HG02759 (cell line): ENCODE results near the gene AFAP1.
A peak's percentile ranks its signal among the peaks of the same experiment; 100 is the strongest.

Experiments used
- ATAC-seq: cut with Tn5 transposase; IDR thresholded peaks from one replicate; pipeline ENCODE4 v1.9.1; 2021; ENCODE audit warnings: mild to moderate bottlenecking, moderate library complexity; ENCODE audit not compliant: unreplicated experiment

The AFAP1 gene

DNA sequence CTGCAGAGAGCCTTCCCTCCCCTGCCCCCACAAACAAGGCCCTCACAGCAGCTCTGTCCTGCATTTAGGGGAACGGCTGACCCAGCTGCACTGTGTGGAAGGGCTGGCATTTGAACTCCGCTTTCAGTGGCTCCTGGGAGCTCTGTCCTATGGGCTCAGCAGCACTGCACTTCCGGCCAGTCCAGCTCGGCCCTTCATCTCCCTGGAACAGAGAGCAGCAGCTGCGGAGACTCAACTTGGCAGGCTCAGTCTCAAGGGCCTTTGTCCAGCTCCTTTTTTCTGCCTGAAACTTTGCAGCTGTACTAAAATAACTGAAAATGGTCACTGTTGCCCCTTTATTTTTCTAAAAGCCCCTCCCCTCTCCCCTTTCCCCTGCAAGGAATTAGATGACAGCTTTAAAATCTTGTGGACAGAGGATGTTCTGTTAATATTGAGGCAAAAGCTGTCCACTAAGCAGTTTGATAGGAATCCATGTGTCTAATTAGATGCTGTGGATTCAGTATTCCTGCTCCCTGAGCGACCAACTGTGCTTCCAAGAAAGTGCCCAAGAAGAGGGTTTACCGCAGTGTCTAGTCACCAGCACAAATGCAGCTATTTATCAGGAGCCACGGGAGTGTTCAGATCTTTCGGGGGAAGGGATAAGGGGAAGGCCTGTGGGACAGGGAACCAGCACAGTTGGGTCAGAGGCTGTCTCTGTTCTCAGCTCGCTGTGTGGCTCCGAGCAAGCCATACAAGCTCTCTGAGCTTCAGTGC, 133.1 kb downstream of the AFAP1 start:
- no peak for ATAC-seq

DNA sequence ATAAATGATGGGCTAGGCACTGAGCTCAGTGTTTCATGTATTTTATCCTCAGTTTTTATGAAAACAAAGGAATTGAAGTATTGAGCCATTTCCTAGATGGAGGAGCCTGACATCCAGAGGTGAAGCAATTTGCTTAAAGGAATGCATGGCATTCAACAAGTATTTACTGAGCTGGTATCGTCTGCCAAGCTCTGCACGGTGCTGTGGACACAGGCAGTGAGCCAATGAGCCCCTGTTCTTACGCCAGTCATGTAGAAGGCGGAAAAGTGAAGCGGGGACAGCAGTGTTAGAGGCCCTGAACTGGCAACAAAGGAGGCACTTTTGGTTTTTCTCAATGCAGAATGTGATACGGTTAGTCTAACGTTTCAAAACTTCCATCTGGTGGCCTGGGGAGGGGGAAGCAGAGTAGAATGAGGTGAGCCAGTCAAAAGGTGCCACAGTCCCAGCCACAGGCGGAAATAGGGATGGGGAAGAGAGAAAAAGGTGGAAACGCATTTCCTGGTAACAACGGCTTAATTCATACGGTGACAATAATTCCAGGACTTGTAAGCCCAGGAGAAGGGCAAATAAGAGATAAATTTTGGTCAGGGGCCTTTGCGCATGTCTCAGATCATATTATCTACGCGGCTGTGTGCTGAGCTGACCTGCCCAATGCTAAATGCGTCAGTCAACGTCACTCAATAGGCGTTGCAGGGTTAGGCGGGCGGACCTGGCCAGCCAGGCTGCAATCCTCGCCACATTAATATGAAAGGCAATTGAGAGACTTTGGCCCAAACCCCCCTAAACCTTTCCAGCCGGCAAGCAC, 133.9 kb downstream of the AFAP1 start:
- no peak for ATAC-seq

DNA sequence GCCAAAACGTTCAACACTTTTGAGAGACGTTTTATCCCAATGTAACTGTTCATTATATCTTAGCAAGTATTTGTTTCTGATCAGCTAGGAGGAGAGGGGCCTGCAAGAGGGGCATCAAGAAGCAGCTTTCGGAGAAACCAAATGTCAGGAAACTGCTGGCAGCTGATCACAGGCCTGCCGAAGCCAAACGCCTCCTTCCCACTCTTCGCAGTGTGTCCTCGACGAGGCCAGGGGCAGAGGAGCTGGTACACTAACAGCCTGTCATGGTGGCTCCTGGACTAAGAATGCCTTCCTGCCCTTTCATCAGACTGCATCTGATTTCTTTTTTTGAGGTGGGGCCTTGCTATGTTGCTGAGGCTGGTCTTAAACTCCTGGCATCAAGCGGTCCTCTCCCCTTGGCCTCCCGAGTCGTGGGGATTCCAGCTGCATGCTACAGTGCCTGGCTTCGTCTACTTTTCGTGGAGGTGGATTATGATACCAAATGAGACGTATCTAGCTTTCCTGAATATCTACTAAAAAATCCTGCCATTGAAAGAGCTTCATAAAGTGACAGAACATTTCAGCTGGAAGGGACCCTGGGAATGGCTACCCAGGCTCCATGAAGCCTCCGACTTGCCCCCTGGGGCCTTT, 134.8 kb downstream of the AFAP1 start:
- ATAC-seq, result no peak

DNA sequence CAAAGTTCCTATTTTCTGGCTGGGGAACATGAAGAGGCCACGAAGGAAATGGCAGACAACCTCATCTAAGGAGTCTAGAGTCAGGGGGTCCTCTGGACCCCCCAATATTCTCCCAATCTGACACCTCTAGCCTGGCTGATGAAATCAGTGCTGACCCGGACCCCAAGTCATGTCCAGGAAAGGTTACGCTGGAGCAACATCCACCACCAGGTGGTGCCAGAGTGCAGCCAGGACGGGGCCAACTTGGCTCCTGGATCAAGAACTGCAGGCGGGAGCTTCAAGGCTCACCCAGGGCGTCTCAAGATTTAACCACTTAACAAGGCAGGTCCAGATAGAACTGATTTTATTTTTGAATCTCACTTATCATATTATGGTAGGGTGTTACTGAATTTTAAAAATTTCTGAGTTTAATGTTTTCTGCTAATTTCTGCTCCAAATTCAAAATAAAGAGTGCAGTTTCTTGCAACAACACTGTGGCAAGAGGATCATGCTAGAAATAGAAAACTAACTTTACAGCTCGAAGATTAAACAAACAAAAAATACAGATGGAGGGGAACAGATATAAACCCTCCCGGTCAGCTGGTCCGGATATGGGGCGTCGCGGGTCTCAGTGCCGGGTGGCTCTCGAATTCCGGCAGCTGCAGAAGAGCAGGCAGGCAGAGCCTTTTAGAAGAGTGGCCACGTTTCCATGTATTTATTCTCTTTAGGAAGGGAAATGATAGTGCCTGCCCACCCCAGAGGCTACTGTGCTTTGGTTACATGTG, 135.5 kb downstream of the AFAP1 start:
- ATAC-seq, result no peak

DNA sequence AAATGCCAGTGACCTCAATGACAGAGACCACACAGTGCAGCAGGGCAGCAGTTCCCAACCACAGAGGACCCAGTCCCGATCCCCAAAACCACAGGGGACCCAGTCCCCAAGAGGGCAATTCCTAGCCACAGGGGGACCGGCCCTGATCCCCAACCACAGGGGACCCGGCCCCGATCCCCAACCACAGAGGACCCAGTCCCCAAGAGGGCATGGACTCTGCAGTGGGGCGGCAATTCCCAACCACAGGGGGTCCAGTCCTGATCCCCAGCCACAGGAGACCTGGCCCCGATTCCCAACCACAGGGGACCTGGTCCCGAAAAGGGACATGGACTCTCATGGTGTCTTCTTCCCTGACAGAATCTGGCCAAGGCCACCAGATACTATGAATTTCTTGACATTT, 136.3 kb downstream of the AFAP1 start:
- ATAC-seq, result no peak

DNA sequence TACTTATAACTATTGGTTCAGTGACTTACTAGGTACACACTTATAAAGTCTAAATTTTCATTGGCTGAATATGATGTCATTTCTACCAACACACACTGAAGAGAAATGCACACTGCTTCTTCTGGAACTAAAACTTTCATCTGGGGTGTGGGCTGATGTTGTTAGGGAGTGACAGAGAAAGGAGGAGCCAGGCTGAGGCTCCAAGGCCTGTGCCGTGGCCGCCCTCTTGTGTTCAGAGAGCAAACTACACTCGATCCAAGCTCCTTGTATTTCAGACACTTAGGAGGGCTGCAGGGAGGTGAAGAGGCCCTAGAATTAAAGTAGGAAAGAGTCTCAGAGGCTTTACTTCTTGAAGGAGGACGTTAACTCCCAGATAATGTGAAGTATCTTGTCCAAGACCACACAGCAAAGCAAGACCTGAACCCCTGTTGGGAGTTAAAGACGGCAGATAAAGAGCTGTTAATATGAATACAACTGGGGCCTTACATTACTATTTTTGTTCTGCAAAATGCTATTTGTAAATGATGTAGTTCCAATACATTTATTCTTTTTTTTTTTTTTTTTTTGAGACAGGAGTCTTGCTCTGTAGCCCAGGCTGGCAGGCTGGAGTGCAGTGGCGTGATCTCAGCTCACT, 137.5 kb downstream of the AFAP1 start:
- peak; percentile 81 for ATAC-seq

DNA sequence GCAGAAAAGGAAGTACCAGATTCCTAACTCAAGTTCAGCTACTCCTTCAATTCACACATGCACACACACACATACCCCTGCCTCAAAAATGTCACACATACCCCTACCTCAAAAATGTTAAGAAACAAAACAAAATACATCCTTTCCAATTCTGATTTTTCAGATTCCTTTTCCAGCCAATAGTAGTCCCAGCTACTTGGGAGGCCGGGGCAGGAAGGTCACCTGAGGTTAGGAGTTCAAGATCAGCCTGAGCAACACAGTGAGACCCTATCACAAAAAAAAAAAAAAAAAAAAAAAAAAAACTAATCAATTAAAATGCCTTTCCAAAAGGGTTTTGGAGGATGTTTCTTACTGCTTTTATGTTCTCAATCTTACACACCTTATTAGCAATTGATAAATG, 138.0 kb downstream of the AFAP1 start:
- no peak for ATAC-seq

DNA sequence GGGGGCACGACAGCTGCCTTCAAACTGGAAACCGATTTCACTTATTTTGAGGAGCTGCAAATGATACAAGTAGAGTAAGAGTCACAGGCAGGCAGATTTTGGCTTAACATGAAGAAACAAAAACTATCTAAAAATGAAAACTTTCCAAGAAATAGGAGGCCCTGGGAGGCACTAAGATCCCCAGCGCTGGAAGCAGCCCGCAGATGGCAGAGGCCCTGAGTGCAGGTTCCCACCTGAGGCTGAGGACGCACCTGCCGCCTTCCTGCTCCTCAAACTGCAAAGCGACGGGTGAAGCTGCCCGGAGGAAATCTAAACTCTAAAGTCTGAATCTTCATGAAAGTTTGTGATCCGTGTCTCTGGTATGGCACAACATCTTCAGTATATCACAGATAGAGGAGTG, 138.7 kb downstream of the AFAP1 start:
- no peak for ATAC-seq

DNA sequence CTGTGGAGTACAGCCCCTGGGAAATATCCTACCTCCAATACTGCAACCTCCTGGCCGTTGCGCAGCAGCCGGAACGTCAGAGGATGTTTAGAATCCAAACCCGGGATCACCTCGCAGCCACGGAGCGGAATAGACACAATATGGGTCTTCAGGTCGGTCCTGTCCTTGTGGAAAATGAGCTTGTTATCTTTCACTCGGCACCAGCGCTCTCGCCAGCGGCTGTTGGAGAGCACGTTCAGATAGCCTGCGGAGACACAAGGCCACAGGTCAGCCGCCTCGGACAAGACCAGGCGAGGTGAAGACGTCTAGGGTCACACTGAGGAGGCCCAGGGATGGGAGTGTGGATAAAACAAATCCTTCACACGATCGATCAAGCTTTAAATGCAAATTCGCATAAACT, 139.3 kb downstream of the AFAP1 start:
- no peak for ATAC-seq

DNA sequence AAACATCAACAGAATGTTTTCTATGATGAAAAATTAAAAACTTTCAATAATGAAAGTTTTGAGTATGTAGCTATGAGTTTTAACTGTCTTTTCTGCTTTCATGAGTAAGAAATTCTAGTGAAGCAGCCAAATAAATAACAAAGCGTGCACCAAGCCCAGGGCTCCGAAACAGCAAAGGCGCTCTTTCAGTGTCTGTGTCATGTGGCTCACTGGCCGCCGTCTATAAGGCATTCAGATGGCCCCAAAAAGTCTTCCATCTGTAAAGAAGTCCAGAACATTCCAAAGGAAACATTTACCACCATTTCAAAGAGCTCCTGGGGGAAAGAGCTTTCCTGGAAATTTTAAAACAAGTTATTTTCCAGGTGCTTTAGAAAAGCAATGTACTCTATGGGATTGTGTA, 139.9 kb downstream of the AFAP1 start:
- ATAC-seq, result no peak

DNA sequence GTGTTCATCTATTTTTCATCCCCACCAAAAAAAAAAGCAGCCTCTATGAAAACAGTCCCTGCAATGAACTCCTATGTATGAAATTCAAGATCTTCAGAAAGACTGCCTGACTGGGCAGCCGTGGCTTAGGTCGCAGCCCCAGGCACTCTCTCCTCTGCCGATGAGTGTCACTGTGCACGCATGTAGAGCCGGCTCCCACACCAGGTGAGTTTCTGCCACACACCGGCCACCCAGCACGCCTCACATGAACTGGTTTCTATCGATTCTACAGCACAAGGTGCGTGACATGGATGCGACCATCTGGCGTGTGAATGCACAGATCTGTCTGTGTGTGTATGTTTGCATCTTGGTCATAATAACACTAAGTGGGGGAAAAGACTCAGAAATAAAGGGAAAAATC, 140.4 kb downstream of the AFAP1 start:
- ATAC-seq, result no peak

DNA sequence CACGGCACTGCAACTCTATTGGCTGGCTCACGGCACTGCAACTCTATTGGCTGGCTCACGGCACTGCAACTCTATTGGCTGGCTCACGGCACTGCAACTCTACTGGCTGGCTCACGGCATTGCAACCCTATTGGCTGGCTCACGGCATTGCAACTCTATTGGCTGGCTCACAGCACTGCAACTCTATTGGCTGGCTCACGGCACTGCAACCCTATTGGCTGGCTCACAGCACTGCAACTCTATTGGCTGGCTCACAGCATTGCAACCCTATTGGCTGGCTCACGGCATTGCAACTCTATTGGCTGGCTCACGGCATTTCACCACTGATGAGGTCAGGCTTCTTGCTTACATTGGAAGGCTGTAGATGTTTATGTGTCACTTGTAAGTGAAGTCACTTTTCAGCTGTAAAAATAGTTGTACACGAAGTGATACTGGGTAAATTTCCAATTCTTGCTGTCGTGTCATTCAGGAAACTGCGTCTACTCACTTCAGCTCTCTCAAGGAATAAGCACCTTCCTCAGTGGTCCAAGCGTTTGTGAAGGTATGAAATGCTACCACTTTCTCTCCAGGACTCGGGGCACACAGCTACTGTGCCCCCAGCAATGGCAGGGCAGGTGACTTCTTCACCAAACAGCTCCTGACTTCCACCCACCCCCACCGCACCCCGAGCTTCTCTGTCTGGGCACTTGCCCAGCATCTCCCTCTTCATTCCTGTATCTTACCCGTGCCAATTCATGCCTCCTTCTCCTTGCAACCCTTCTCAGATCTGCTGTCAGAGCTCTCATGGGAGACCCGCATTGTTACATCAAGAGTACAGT, 141.3 kb downstream of the AFAP1 start:
- no peak for ATAC-seq

DNA sequence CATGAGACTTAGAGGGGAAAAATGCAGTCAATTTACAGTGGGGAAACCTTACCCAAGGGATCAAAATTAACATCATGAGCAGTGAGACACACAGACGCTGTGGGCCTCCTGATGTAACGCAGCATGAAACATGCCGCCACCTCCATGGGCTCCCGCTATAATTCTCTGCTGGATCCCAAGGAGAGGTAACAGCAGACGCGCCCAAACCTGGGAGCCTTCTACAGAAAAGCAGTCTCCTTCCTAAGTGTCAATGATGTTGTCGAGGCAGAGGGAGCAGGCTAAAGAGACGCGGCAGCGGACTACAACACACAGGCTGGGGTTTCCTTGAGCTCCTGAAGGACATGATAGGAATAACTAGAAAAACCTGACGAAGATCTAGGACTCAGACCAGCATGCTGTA, 142.3 kb downstream of the AFAP1 start:
- ATAC-seq, result no peak

DNA sequence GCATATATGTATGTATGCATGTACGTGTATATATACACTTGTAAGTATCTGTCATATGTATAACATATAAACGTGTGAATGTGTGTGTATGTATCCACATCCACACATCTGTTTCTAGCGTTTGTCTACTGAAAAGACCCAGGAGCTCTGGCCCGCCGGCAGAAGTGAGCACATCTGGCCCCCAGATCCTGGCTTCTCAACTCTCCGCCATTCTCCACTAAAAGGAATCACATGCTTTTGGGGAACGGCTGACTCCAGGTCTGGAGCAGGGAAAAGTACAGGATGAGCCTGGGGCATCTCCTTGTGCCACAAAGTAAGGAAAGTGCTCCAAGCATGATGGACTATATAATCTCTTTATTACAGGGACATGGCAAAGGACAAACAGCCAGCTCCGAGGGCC, 143.7 kb downstream of the AFAP1 start:
- ATAC-seq, result no peak

DNA sequence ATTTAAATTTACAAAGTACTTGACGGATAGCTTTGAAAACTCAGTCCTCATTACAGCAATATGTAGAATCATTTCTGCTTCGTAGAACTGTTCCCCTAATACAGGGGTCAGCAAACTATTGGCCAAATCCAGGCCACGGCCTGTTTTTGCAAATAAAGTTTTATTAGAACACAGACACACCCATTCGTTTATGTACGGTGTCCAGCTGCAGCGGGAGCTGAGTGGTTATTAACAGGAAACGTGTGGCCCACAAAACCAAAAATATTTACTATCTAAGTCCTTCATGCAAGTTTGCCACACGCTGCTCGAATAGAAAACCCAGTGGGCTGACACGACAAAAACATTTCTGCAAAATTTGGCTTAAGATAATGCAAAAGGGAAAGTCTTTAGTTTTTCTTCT, 146.5 kb downstream of the AFAP1 start:
- ATAC-seq, result no peak

DNA sequence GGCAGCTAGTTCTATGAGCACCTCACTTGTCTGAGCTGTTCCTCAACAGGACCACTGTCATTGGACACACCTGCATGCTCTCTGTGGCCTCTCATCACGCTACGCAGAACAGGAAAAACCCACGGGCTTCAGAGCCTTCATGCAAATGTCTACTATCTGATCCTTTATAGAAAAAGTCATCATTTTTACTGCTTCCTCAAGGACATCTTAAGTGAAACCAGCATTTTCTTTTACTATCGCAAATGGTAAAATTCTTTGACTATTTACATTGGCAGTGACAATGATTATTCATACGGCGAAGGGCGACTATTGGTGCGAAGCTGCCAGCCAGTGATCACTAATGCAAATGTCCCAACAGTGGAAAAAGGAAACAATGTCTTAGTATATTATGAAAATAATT, 147.0 kb downstream of the AFAP1 start:
- ATAC-seq, result no peak

DNA sequence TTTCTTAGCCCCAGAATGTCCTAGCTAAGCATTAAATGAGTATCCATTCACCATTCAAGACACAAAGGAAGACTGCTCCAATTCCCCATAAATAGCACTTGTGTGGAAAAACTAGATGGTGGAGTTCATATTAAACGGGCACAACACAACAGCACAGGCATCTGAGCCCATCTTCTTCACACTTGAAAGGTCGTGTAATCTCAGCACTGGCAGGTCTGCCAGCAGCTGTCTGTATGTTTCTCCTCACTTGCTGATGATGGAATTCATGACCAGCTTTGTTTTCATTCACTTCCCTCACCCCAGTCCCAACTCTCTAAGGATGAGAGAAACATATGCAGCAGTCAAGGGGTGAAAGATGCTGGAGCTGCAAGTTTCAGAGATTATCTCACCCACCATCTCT, 148.7 kb downstream of the AFAP1 start:
- no peak for ATAC-seq

DNA sequence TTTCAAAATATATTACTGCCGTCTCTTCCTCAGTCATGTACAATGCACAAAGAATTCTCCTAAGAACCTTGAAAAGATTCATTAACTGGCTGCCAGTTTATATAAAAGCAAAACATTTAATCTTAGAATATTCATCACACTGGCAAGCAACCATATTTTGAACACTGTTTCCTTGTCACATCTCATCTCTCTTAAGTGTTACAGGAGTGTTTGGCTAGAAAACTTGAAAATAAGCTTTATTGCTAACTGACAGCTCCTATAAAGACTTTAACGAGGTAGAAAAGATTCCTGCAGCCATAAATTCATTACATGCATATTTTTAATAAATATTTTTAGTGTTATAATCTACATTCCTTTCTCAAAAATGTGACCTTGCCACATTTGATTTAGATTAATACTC, 149.6 kb downstream of the AFAP1 start:
- ATAC-seq, result no peak

DNA sequence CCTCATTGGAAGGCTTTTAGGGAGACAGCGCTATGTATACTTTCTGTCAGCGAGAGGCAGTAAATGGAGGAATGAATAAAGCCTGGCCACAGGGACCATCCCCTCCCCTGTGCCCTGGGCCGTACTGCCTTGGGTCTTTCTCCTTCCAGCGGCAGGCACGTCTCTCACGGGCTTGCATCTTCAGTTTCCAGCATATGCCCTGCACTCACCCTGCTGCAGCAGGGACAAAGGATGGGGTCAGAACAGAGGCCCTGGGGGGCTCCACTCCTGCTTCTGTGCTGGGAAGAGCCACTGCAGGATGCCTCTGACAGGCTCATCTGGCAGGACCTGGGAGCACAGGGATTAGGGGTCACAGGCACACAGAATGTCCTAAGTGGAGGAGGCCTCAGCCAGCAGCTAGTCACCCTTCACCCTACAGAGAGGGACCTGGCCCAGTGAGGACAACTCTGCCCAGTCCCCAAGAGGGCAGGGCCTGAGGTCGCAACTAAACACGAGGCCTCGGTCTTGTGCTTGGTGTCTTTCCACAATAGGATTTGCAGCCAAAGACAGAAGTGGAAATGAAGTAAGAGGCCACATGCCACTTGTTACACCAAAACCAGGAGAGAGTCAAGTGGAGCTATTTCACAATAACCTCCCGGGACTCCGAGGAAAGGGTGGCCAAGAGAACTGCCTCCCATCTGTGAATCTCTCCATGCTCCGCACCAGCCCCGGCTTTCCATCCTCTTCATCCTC, 150.8 kb downstream of the AFAP1 start:
- ATAC-seq, result no peak
